ENCODE measurements around the gene ZNRD2. TPM values are rescaled to one million over a fixed set of nuclear protein-coding genes. Genes with fewer than 3 reads are reported as not detected.

ZNRD2 gene
- polyA plus RNA-seq, 1 experiment = 73.3 TPM

- Histone ChIP-seq H3K4me3 (ENCODE audit: low read depth, low read length) (no peak overlapping the region), H3K36me3 (ENCODE audit: control insufficient read depth, insufficient read depth, low read length) (peaks cover 18% of the 10 kb centered on the region), H3K27me3 (ENCODE audit: control insufficient read depth, insufficient read depth, low read length) (no peaks in the 10 kb centered on the region)
- ChIA-PET CTCF (interaction anchor here (1.0 to 11.8 kb wide), 5 partner anchors 10 to 54 kb away, joined by 4 to 134 read pairs (median 25); partner anchors contain the start of gene EHBP1L1), POLR2A (no interaction called here)
- no peak for DNase-seq (ENCODE audit: low read depth)
- TF ChIP-seq, protein P1, sequence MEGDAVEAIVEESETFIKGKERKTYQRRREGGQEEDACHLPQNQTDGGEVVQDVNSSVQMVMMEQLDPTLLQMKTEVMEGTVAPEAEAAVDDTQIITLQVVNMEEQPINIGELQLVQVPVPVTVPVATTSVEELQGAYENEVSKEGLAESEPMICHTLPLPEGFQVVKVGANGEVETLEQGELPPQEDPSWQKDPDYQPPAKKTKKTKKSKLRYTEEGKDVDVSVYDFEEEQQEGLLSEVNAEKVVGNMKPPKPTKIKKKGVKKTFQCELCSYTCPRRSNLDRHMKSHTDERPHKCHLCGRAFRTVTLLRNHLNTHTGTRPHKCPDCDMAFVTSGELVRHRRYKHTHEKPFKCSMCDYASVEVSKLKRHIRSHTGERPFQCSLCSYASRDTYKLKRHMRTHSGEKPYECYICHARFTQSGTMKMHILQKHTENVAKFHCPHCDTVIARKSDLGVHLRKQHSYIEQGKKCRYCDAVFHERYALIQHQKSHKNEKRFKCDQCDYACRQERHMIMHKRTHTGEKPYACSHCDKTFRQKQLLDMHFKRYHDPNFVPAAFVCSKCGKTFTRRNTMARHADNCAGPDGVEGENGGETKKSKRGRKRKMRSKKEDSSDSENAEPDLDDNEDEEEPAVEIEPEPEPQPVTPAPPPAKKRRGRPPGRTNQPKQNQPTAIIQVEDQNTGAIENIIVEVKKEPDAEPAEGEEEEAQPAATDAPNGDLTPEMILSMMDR (IDR thresholded peaks at IDR 0.05; ENCODE audit: insufficient read depth, low read depth, low read length) = no peak
Measured at GRCh38 chr11:65595131-65595530, 24.9 kb downstream of the ZNRD2 start.

- POLR2A ChIA-PET = no interaction called here
Measured at GRCh38 chr11:65595543-65596281, 25.4 kb downstream of the ZNRD2 start, which contains the start of gene KCNK7. Gene KCNK7 (minus strand): TSS chr11:65595800. CDS start chr11:65595772, 28 bp downstream.

DNA sequence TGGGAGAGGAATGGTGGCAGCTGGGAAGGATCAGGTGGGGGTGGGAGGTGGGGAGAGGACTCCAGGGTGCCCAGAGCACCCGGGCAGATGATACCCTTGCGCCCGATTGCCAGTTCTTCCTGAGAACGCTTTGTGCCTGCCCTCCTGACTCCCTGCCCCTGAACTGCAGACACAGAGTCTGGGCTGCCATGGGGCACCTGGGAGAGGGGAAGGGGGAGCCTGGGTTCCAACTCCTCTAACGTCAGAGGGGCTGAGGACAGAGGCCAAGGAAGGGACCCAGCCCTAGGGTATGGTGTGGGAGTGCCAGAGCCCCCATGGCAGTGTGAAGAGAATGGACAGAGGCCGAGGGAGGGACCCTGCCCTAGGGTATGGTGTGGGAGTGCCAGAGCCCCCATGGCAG is 26.2 kb downstream of the ZNRD2 start:
- H3K36me3 ChIP-seq (ENCODE audit: control insufficient read depth, insufficient read depth, low read length) = peaks cover 15% of the 10 kb centered on the region
- no peaks in the 10 kb centered on the region for H3K27me3 ChIP-seq (ENCODE audit: control insufficient read depth, insufficient read depth, low read length)
- ChIA-PET CTCF (interaction anchor here (1.7 to 11.8 kb wide), 3 partner anchors 13 to 55 kb away, joined by 4 to 134 read pairs (median 25); partner anchors contain the start of gene EHBP1L1), POLR2A (no interaction called here)
- no peak overlapping the region for H3K4me3 ChIP-seq (ENCODE audit: low read depth, low read length)
- TF ChIP-seq, protein P1 (IDR thresholded peaks at IDR 0.05; ENCODE audit: insufficient read depth, low read depth, low read length) = no peak
- DNase-seq (ENCODE audit: low read depth) = no peak

More at GRCh38 chr11:65595543-65596281, 25.4 kb downstream of the ZNRD2 start, which contains the start of gene KCNK7:
- Histone ChIP-seq H3K27me3 (ENCODE audit: control insufficient read depth, insufficient read depth, low read length) (no peaks in the 10 kb centered on the region), H3K4me3 (ENCODE audit: low read depth, low read length) (no peak within 1 kb of the TSS), H3K36me3 (ENCODE audit: control insufficient read depth, insufficient read depth, low read length) (peaks cover 15% of the 10 kb centered on the region)
- CTCF ChIA-PET = interaction anchor here (1.7 to 11.8 kb wide), 4 partner anchors 9 to 54 kb away, joined by 4 to 134 read pairs (median 34); partner anchors contain the start of gene EHBP1L1
- TF ChIP-seq, protein P1 (IDR thresholded peaks at IDR 0.05; ENCODE audit: insufficient read depth, low read depth, low read length) = no peak
- no peak for DNase-seq (ENCODE audit: low read depth)

DNA sequence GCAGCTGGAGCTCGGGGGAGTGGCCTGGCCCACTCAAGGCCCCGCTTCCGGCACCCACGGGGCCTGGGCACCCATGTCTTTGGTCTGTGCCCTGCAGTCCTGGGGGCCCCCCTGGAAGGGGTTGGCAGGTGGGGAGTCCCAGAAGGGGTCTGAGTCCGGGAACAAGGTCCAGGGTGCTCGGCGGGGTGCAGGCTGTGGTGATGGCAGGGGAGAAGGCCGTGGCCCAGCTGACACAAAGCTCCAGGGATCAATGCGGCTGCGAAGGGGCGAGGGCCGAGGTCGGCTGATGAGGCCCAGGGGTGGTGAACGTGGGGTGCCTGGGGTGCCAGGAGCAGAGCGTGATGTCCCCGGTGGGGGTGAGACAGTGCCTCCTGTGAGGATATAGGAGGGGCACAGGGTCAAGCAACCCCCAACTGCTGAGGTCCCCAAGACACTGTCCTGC is 28.0 kb downstream of the ZNRD2 start:
- H3K4me3 ChIP-seq (ENCODE audit: low read depth, low read length) = no peak overlapping the region
- H3K27me3 ChIP-seq (ENCODE audit: control insufficient read depth, insufficient read depth, low read length) = no peaks in the 10 kb centered on the region
- POLR2A ChIA-PET = no interaction called here
- TF ChIP-seq, protein P1 (IDR thresholded peaks at IDR 0.05; ENCODE audit: insufficient read depth, low read depth, low read length) = no peak
- CTCF ChIA-PET = interaction anchor here (0.8 to 1.0 kb wide), 3 partner anchors 10 to 261 kb away, joined by 3 to 5 read pairs (median 5); partner anchors contain the start of gene EHBP1L1
- H3K36me3 ChIP-seq (ENCODE audit: control insufficient read depth, insufficient read depth, low read length) = peaks cover 12% of the 10 kb centered on the region
- no peak for DNase-seq (ENCODE audit: low read depth)

DNA sequence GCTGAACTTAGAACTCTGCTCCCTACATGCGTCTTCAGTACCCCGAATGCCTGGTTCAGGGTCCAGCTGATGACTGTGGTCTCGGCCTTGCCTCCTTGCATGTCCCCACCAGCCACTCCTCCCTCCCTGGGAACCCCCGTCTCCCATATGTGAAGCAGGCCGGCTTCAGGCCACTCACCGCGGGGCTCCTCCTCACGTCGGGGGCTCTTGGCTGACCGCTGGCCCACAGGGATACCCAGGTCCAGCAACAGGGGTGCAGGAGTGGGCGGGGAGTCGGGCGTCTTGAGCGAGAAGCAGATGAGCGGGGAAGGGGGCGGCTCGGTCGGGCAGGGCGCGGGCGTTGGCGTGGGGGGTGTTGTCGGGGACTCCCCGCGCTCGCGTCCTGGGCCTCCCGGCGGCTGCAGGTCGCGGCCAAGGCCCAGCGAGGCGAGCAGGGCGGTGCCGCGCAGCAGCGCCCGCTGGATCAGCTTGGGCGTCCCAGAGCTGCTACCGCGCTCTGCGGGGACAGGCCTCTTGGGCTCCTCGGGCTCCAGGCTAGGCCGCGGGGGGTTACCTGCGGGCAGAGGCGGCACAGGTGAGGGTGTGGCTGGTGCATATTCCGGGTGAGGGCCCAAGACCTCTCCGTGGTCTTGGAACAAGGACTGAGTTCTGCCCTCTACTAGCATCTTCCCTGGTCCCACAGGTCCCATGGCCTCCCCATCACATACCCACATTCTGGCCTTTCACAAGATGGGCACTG is 29.1 kb downstream of the ZNRD2 start:
- no peaks in the 10 kb centered on the region for H3K27me3 ChIP-seq (ENCODE audit: control insufficient read depth, insufficient read depth, low read length)
- DNase-seq (ENCODE audit: low read depth) = no peak
- TF ChIP-seq, protein P1 (IDR thresholded peaks at IDR 0.05; ENCODE audit: insufficient read depth, low read depth, low read length) = no peak
- CTCF ChIA-PET = interaction anchor here (1.0 to 1.8 kb wide), 2 partner anchors 58 to 260 kb away, joined by 3 to 8 read pairs; no protein-coding TSS in a partner anchor
- POLR2A ChIA-PET = interaction anchor here (0.9 kb wide), 1 partner anchor 12 kb away, joined by 4 read pairs; no protein-coding TSS in a partner anchor
- H3K36me3 ChIP-seq (ENCODE audit: control insufficient read depth, insufficient read depth, low read length) = peaks cover 16% of the 10 kb centered on the region
- H3K4me3 ChIP-seq (ENCODE audit: low read depth, low read length) = no peak overlapping the region

Data from BJ (cell line).